H1 (cell line): ENCODE measurements around the gene ADRA2A. TPM values are rescaled to one million over a fixed set of nuclear protein-coding genes. Genes with fewer than 3 reads are reported as not detected.

Experiments used
- CTCF ChIA-PET: fragments of 300-600 bp; sonication (Branson Sonifier 250); formaldehyde crosslinking; loops from one replicate; lab custom pipeline; 2021; ENCODE audit not compliant: partially characterized antibody; lab: Charles Lee
- POLR2A ChIA-PET: fragments of 300-600 bp; sonication (Branson Sonifier 250); formaldehyde crosslinking; loops from one replicate; lab custom pipeline; 2021; ENCODE audit warnings: inconsistent platforms; ENCODE audit not compliant: partially characterized antibody; lab: Charles Lee
- DNase-seq, 2 experiments: peaks; one replicate each; pipeline versions ENCODE4 v3.0.0 to v3.0.0-alpha.2; 2010 to 2022; ENCODE audit warnings: low spot score in 2 of 2, low read depth in 1 of 2, mixed read lengths in 1 of 2
- FAIRE-seq: peaks from 2 replicates; lab custom pipeline; 2011; peaks lifted over from hg19 to GRCh38; lab: Jason Lieb, UNC
- H2AFZ ChIP-seq: 2 replicates; pipeline ENCODE4 v1.8.1; 2012; ENCODE audit warnings: low read length, inconsistent platforms
- H2AK5ac ChIP-seq: 2 replicates; pipeline ENCODE4 v1.6.1; 2013; ENCODE audit warnings: low read depth, low read length
- H2BK120ac ChIP-seq: replicated peaks from 2 replicates; pipeline ENCODE3; 2013; ENCODE audit warnings: low read depth, low read length, inconsistent platforms
- H2BK12ac ChIP-seq: 2 replicates; pipeline ENCODE4 v1.6.1; 2013; ENCODE audit warnings: low read depth, low read length
- H2BK15ac ChIP-seq: 2 replicates; pipeline ENCODE4 v1.6.1; 2013; ENCODE audit warnings: low read length
- H2BK20ac ChIP-seq: 2 replicates; pipeline ENCODE4 v1.6.1; 2013; ENCODE audit warnings: low read length
- H2BK5ac ChIP-seq: 2 replicates; pipeline ENCODE4 v1.6.1; 2013; ENCODE audit warnings: low read depth, low read length
- H3K14ac ChIP-seq: 2 replicates; pipeline ENCODE4 v1.6.1; 2013; ENCODE audit warnings: inconsistent platforms; ENCODE audit not compliant: insufficient read length
- H3K18ac ChIP-seq: 2 replicates; pipeline ENCODE4 v1.6.1; 2013; ENCODE audit warnings: low read length; ENCODE audit errors: extremely low read depth
- H3K23ac ChIP-seq: 2 replicates; pipeline ENCODE4 v1.6.1; 2013; ENCODE audit warnings: inconsistent platforms; ENCODE audit not compliant: insufficient read length
- H3K23me2 ChIP-seq: 2 replicates; pipeline ENCODE4 v1.6.1; 2013; ENCODE audit warnings: low read depth, low read length
- H3K27ac ChIP-seq: 2 replicates; pipeline ENCODE4 v1.6.1; 2011; ENCODE audit warnings: low read depth, low read length, inconsistent platforms
- H3K27me3 ChIP-seq, 4 experiments: replicated peaks in 1 of 4; 1 replicate in 1 of 4; 2 replicates in 3 of 4; pipeline versions ENCODE4 v1.6.1 to v1.8.1; 2011 to 2013; ENCODE audit warnings: low read length in 3 of 4, mild to moderate bottlenecking in 3 of 4, inconsistent platforms in 2 of 4, mixed read lengths in 2 of 4, moderate library complexity in 1 of 4; ENCODE audit not compliant: control insufficient read depth in 3 of 4, insufficient read depth in 3 of 4; ENCODE audit errors: extremely low read depth in 1 of 4
- H3K36me3 ChIP-seq, 4 experiments: 2 replicates each; pipeline versions ENCODE4 v1.6.1 to v1.8.1; 2011 to 2013; ENCODE audit warnings: mild to moderate bottlenecking in 4 of 4, low read length in 3 of 4, moderate library complexity in 2 of 4, control low read depth in 1 of 4, inconsistent platforms in 1 of 4; ENCODE audit not compliant: insufficient read depth in 4 of 4, control insufficient read depth in 2 of 4
- H3K4ac ChIP-seq: replicated peaks from 2 replicates; pipeline ENCODE3; 2013; ENCODE audit warnings: low read length, low read depth, mixed read lengths, inconsistent platforms; ENCODE audit not compliant: insufficient read length
- H3K4me1 ChIP-seq, 4 experiments: replicated peaks in 1 of 4; 1 replicate in 1 of 4; 2 replicates in 3 of 4; pipeline versions ENCODE4 v1.6.1 to v1.8.1; 2011 to 2013; ENCODE audit warnings: low read length in 3 of 4, inconsistent platforms in 2 of 4, mixed read lengths in 1 of 4; ENCODE audit not compliant: insufficient read depth in 4 of 4, control insufficient read depth in 3 of 4
- H3K4me2 ChIP-seq, 2 experiments: 2 replicates each; pipeline versions ENCODE4 v1.6.1 to v1.8.1; 2011 to 2013; ENCODE audit warnings: low read depth in 2 of 2, low read length in 2 of 2, control low read depth in 1 of 2, inconsistent platforms in 1 of 2, mild to moderate bottlenecking in 1 of 2; ENCODE audit not compliant: insufficient read depth in 1 of 2
- H3K4me3 ChIP-seq, 4 experiments: fragments of 200-600, 300-600 bp in 1 of 4; sonication (generic), shearing (Covaris generic), sonication (Bioruptor Twin) in 1 of 4; 2 replicates each; pipeline versions ENCODE4 v1.5.1 to v1.8.1; 2011 to 2016; ENCODE audit warnings: low read length in 4 of 4, low read depth in 3 of 4, control low read depth in 2 of 4, inconsistent platforms in 2 of 4, mild to moderate bottlenecking in 2 of 4, mixed read lengths in 1 of 4, moderate library complexity in 1 of 4; ENCODE audit not compliant: insufficient read depth in 2 of 4; ENCODE audit errors: extremely low read depth in 1 of 4
- H3K56ac ChIP-seq: replicated peaks from 2 replicates; pipeline ENCODE3; 2013; ENCODE audit warnings: low read depth, mild to moderate bottlenecking, mixed read lengths, low read length, inconsistent platforms; ENCODE audit not compliant: insufficient read length
- H3K79me1 ChIP-seq: 2 replicates; pipeline ENCODE4 v1.6.1; 2013; ENCODE audit warnings: low read depth, low read length, control low read depth
- H3K79me2 ChIP-seq, 2 experiments: 2 replicates each; pipeline versions ENCODE4 v1.6.1 to v1.8.1; 2012 to 2013; ENCODE audit warnings: low read length in 2 of 2, mild to moderate bottlenecking in 2 of 2, inconsistent platforms in 1 of 2; ENCODE audit not compliant: insufficient read depth in 2 of 2, control insufficient read depth in 1 of 2
- H3K9ac ChIP-seq, 4 experiments: replicated peaks in 1 of 4; 1 replicate in 1 of 4; 2 replicates in 3 of 4; pipeline versions ENCODE4 v1.6.1 to v1.8.1; 2011 to 2013; ENCODE audit warnings: low read depth in 3 of 4, low read length in 3 of 4, control low read depth in 2 of 4, mild to moderate bottlenecking in 2 of 4, moderate library complexity in 2 of 4, inconsistent platforms in 1 of 4; ENCODE audit errors: extremely low read depth in 1 of 4
- H3K9me3 ChIP-seq, 2 experiments: 2 replicates each; pipeline versions ENCODE4 v1.6.1 to v1.8.1; 2012 to 2013; ENCODE audit warnings: mild to moderate bottlenecking in 2 of 2, moderate library complexity in 2 of 2, control low read depth in 1 of 2, inconsistent platforms in 1 of 2, low read depth in 1 of 2, low read length in 1 of 2, mixed read lengths in 1 of 2; ENCODE audit not compliant: insufficient read depth in 2 of 2
- H4K20me1 ChIP-seq, 2 experiments: replicated peaks in 1 of 2; 2 replicates each; pipeline versions ENCODE3 to v1.8.1; 2011 to 2013; ENCODE audit warnings: inconsistent platforms in 2 of 2, low read length in 2 of 2, mild to moderate bottlenecking in 1 of 2; ENCODE audit not compliant: insufficient read depth in 2 of 2, control insufficient read depth in 1 of 2
- H4K5ac ChIP-seq: 2 replicates; pipeline ENCODE4 v1.6.1; 2013; ENCODE audit warnings: low read length, low read depth, mixed read lengths, inconsistent platforms; ENCODE audit not compliant: insufficient read length
- H4K8ac ChIP-seq: 2 replicates; pipeline ENCODE4 v1.8.0; 2013; ENCODE audit warnings: mild to moderate bottlenecking, moderate library complexity, low read length, inconsistent platforms; ENCODE audit not compliant: insufficient read depth; ENCODE audit errors: extremely low read depth
- H4K91ac ChIP-seq: replicated peaks from 2 replicates; pipeline ENCODE3; 2013; ENCODE audit warnings: low read length, mixed read lengths, inconsistent platforms; ENCODE audit not compliant: insufficient read length
- ASH2L ChIP-seq: fragments of 200-600, 300-600 bp; sonication (generic); IDR thresholded peaks from one replicate; pipeline ENCODE4 v1.7.1; 2017; ENCODE audit warnings: low read length
- E2F6 ChIP-seq: IDR thresholded peaks from 2 replicates; pipeline ENCODE4 v1.6.1; 2012; ENCODE audit warnings: inconsistent platforms
- EGR1 ChIP-seq: IDR thresholded peaks from 2 replicates; pipeline ENCODE4 v1.6.1; 2011; ENCODE audit warnings: low read depth, low read length, borderline replicate concordance
- EZH2 ChIP-seq: fragments of 200-600 bp; sonication (generic); IDR thresholded peaks from 2 replicates; pipeline ENCODE4 v1.7.1; 2012; ENCODE audit warnings: low read depth, mild to moderate bottlenecking, moderate library complexity, low read length, inconsistent platforms; ENCODE audit not compliant: severe bottlenecking
- KDM4A ChIP-seq: IDR thresholded peaks from one replicate; pipeline ENCODE4 v1.7.1; 2012; ENCODE audit warnings: low read depth, mild to moderate bottlenecking, moderate library complexity, low read length, inconsistent platforms; ENCODE audit not compliant: severe bottlenecking
- PHF8 ChIP-seq: fragments of 200-600 bp; sonication (generic); conservative IDR thresholded peaks from 2 replicates; pipeline ENCODE4 v1.7.1; 2012; ENCODE audit warnings: low read depth, mild to moderate bottlenecking, inconsistent platforms, low read length, moderate library complexity
- POLR2AphosphoS5 ChIP-seq: IDR thresholded peaks from 2 replicates; pipeline ENCODE4 v1.6.1; 2011; ENCODE audit warnings: low read depth, low read length
- RAD21 ChIP-seq, 2 experiments: IDR thresholded peaks in 1 of 2; conservative IDR thresholded peaks in 1 of 2; 2 replicates each; pipeline ENCODE4 v1.6.1; 2011; ENCODE audit warnings: low read depth in 2 of 2, low read length in 2 of 2, improper control_type of control experiment in 1 of 2, inconsistent platforms in 1 of 2, mild to moderate bottlenecking in 1 of 2, moderate library complexity in 1 of 2
- TEAD4 ChIP-seq: IDR thresholded peaks from 2 replicates; pipeline ENCODE4 v1.6.1; 2012; ENCODE audit warnings: low read depth, low read length, inconsistent platforms, mixed read lengths
- WGBS, 2 experiments: shearing (Covaris generic) in 1 of 2; methylation state at CpG; one replicate each; pipeline versions ENCODE4 v1.1.6 to v1.1.7; 2013 to 2015; ENCODE audit warnings: low lambda C conversion rate in 2 of 2, mixed read lengths in 2 of 2, inconsistent platforms in 1 of 2, low coverage in 1 of 2, missing lambda C conversion rate in 1 of 2; ENCODE audit not compliant: insufficient replicate concordance in 2 of 2, insufficient coverage in 1 of 2, insufficient read length in 1 of 2; ENCODE audit errors: extremely low coverage in 1 of 2, missing lambda C conversion rate in 1 of 2; 5-methylcytosine and 5-hydroxymethylcytosine counted together
- polyA plus RNA-seq, 7 experiments: library from polyadenylated mRNA; depleted of rRNA in 3 of 7; stranded (reverse) in 5 of 7; unstranded in 2 of 7; fragments of >200 nt in 5 of 7; fragments of 200-250 nt in 2 of 7; gene quantifications; 1 replicate in 5 of 7; 2 replicates in 1 of 7; 4 replicates in 1 of 7; pipeline versions ENCODE4 v1.2.1 to v1.2.3, GENCODE V29; 2011 to 2013; ENCODE audit warnings: missing spikeins in 2 of 7, mixed read lengths in 2 of 7
- total RNA-seq: library from RNA; stranded (reverse); fragmentation: NEBNext Ultra II Directional; extraction: Animal tissue kit (Norgen Biotek cat#: 25700); gene quantifications from 2 replicates; pipeline ENCODE4 v1.2.1, GENCODE V29; 2021

ADRA2A gene
- total and polyA plus RNA-seq, 2 of the 8 experiments (the other 6 are each of a cell fraction or from before 2014, with no cell fraction given), result 5.9 to 6.2 TPM

- peak; percentile 63 to 96 for DNase-seq
- Histone ChIP-seq H2AK5ac (no peak overlapping the region), H3K9me3 (peaks cover 0 to 14% of the 10 kb centered on the region in 2 experiments; a peak in 1 of 4 replicates), H4K5ac (no peak overlapping the region), H3K14ac (no peak overlapping the region), H3K27me3 (peaks cover 12 to 27% (median 24%) of the 10 kb centered on the region in 4 experiments), H2AFZ (0 out of 2 replicates have a peak overlapping the region, but pooled peaks have one; percentile 97), H4K20me1 (peaks cover 0 to 2% of the 10 kb centered on the region in 2 experiments), H3K18ac (no peak overlapping the region; the same call in 1 of the 2 replicates), H3K56ac (no peak overlapping the region), H3K79me2 (no peaks in the 10 kb centered on the region), H4K91ac (no peak overlapping the region), H2BK5ac (no peak overlapping the region), H3K4me3 (peak overlapping the region; percentile 44 to 75 (median 70)), H2BK15ac (no peak overlapping the region; the same call in 1 of the 2 replicates), H3K36me3 (peaks cover 0 to 13% (median 0%) of the 10 kb centered on the region in 4 experiments; a peak in 1 of 8 replicates), H2BK12ac (no peak overlapping the region), H2BK20ac (no peak overlapping the region), H3K4me2 (peak overlapping the region; percentile 48 to 88), H4K8ac (no peak overlapping the region), H3K23ac (no peak overlapping the region), H2BK120ac (no peak overlapping the region), H3K27ac (no peak overlapping the region), H3K23me2 (no peaks in the 10 kb centered on the region; the same call in 1 of the 2 replicates), H3K4me1 (peaks cover 0 to 7% (median 2%) of the 10 kb centered on the region in 4 experiments; a peak in 4 of 7 replicates), H3K9ac (peak overlapping the region in 1 of 4 experiments; percentile 19; a peak in 2 of 7 replicates), H3K79me1 (no peaks in the 10 kb centered on the region), H3K4ac (no peak overlapping the region)
- WGBS, 2 experiments, result 4% methylated on average over 24 of the region's 39 CpGs; no CpG with 5 or more reads in 1 of the 2 experiments
- ChIA-PET POLR2A (interaction anchor here (1.4 kb wide), 1 partner anchor 65 kb away, joined by 3 read pairs; no protein-coding TSS in a partner anchor), CTCF (interaction anchor here (0.6 to 6.8 kb wide), 86 partner anchors 9 to 1062 kb away, joined by 3 to 83 read pairs (median 4); no protein-coding TSS in a partner anchor)
- no peak for FAIRE-seq
- TF ChIP-seq EGR1, result no peak
- peak; percentile 68 for TF ChIP-seq ASH2L
- peak; percentile 56; the same call in 1 of the 2 replicates for TF ChIP-seq E2F6
- no peak for TF ChIP-seq PHF8
- peak; percentile 45 for TF ChIP-seq EZH2
- TF ChIP-seq KDM4A, result peak; percentile 53
- TF ChIP-seq TEAD4, result 0 out of 2 replicates have a peak, but pooled peaks have one; percentile 5
- TF ChIP-seq RAD21 (IDR thresholded peaks at IDR 0.05 in 1 of 2, conservative IDR thresholded peaks at IDR 0.05 in 1 of 2; ENCODE audit: low read depth in 2 of 2, low read length in 2 of 2), result peak; percentile 98 to 99
- TF ChIP-seq POLR2AphosphoS5, result 0 out of 2 replicates have a peak, but pooled peaks have one; percentile 14
Observed at GRCh38 chr10:111076191-111076681, 593 bp upstream of the ADRA2A start.
